HG03139 (cell line): ENCODE results near the gene CRYBB1.
A peak's percentile ranks its signal among the peaks of the same experiment; 100 is the strongest.
"Not testable (repeated sequence)": the region's sequence is repeated elsewhere in the genome, so short reads cannot be mapped to it uniquely, and the experiment has no call there.

Source experiments
- ATAC-seq: cut with Tn5 transposase; IDR thresholded peaks from one replicate; pipeline ENCODE4 v1.9.1; 2021; ENCODE audit not compliant: unreplicated experiment

Gene CRYBB1

GRCh38 chr22:26636296-26636695, 18.5 kb upstream of the CRYBB1 start:
- ATAC-seq: no peak

- no peak for ATAC-seq
Measured at GRCh38 chr22:26635117-26635516, 17.3 kb upstream of the CRYBB1 start.

GRCh38 chr22:26634189-26634588, 16.4 kb upstream of the CRYBB1 start:
- ATAC-seq: no peak

GRCh38 chr22:26632422-26633155, 14.8 kb upstream of the CRYBB1 start:
- ATAC-seq: no peak

GRCh38 chr22:26631282-26631681, 13.5 kb upstream of the CRYBB1 start:
- no peak for ATAC-seq

- ATAC-seq: no peak
Measured at GRCh38 chr22:26629988-26630761, 12.3 kb upstream of the CRYBB1 start.

- no peak for ATAC-seq
Measured at GRCh38 chr22:26624803-26625202, 7.0 kb upstream of the CRYBB1 start.

GRCh38 chr22:26623984-26624383, 6.2 kb upstream of the CRYBB1 start:
- ATAC-seq: no peak

GRCh38 chr22:26621663-26622062, 3.8 kb upstream of the CRYBB1 start, which contains the start of gene CRYBA4:
Gene CRYBA4, plus strand, starts transcription at chr22:26621963. Its CDS starts 634 bp downstream, at chr22:26622597.
- ATAC-seq: no peak

- ATAC-seq: no peak
Measured at GRCh38 chr22:26620197-26620596, 2.4 kb upstream of the CRYBB1 start.

- ATAC-seq: no peak
Measured at GRCh38 chr22:26619510-26619909, 1.7 kb upstream of the CRYBB1 start.

GRCh38 chr22:26618455-26618854, 628 bp upstream of the CRYBB1 start:
- ATAC-seq: no peak

GRCh38 chr22:26616650-26617049, 1.2 kb downstream of the CRYBB1 start:
- ATAC-seq: no peak

GRCh38 chr22:26615830-26616435, 1.9 kb downstream of the CRYBB1 start:
- no peak for ATAC-seq

- peak; percentile 54 for ATAC-seq
Measured at GRCh38 chr22:26615149-26615548, 2.7 kb downstream of the CRYBB1 start.

- ATAC-seq: no peak
Measured at GRCh38 chr22:26614322-26614721, 3.5 kb downstream of the CRYBB1 start.

GRCh38 chr22:26613753-26614152, 4.1 kb downstream of the CRYBB1 start:
- not testable (repeated sequence) for ATAC-seq

GRCh38 chr22:26612652-26613051, 5.2 kb downstream of the CRYBB1 start:
- no peak for ATAC-seq

GRCh38 chr22:26610996-26611395, 6.8 kb downstream of the CRYBB1 start:
- ATAC-seq: no peak

GRCh38 chr22:26610072-26610958, 7.5 kb downstream of the CRYBB1 start:
- peak; percentile 69 for ATAC-seq

GRCh38 chr22:26609287-26609686, 8.5 kb downstream of the CRYBB1 start:
- no peak for ATAC-seq
